GM19238 (cell line): Measurements from ENCODE around the gene PNKD.
A peak's percentile ranks its signal among the peaks of the same experiment; 100 is the strongest.

Experiments used
- DNase-seq: peaks from one replicate; pipeline ENCODE4 v3.0.0; 2011; ENCODE audit warnings: low spot score; ENCODE audit not compliant: insufficient read length

Gene PNKD

DNA sequence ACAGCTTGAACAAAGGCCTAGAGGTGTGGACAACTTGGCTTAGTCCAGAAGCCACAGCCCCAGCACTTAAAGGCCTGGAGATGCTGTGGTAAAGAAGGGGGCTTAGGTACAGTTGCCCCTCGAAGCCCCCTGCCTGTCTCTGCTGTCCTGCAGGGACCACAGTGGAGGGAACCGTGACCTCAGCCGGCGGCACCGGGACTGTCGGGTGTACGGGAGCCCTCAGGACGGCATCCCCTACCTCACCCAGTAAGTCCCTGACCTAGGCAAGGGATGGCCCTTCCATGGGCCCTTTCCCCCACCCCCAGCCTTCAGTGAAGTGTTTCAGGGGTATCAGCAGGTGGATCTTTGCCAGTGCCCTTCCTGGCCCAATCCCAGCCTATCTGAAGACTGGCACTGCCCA lies 71.1 kb downstream of the PNKD start:
- DNase-seq: no peak

GRCh38 chr2:218342837-218343236 lies 72.5 kb downstream of the PNKD start:
- no peak for DNase-seq

DNA sequence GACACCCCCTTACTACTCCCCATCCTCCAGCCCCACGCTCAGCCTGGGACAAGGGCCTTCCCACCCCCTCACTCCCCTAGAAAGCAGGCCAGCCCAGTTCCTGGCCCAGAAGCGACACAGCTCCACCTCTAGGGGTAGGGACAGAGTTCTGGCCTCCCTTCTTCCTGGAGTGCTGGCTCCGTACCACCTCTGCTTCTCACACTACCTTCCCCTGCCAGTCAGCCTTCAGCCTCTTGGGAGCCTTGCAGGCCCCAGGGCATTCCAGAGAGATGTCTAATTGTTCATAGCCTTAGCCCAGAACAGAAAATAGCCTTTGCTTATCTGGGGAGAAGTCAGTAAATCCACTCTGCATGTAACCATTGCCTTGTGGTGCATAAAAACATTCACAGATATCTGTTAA lies 73.3 kb downstream of the PNKD start:
- DNase-seq: no peak

- no peak for DNase-seq
Measured at GRCh38 chr2:218344090-218344754, 73.9 kb downstream of the PNKD start.

DNA sequence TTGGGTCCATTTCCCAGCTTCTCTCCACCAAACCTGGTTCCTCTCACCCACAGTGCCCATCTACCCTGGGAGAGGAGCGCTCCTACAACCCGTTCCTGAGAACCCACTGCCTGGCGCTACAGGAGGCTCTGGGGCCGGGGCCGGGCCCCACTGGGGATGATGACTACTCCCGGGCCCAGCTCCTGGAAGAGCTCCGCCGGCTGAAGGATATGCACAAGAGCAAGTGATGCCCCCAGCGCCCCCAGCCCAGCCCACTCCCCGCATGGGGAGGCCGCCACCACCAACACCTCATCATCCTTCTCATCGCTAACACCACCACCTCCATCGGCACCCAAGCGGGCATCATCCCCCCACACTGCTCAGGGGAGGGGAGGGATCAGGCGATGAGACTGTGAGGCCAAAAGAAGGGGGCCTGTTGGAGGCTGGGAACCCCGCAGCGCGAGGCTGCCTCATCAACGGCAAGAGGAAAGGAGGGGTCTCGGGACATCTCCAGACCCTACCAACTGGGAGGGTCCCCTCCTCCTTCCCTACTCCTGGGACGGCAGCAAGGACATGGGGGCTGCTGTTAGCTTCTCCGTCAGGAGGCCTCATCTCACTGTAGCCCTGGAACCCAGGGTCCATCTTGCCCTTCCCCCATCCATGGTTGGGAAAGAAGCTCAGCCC lies 74.6 kb downstream of the PNKD start:
- no peak for DNase-seq

GRCh38 chr2:218345491-218346236 lies 75.3 kb downstream of the PNKD start:
- DNase-seq: no peak

GRCh38 chr2:218347172-218347571 lies 76.9 kb downstream of the PNKD start:
- DNase-seq: no peak

DNA sequence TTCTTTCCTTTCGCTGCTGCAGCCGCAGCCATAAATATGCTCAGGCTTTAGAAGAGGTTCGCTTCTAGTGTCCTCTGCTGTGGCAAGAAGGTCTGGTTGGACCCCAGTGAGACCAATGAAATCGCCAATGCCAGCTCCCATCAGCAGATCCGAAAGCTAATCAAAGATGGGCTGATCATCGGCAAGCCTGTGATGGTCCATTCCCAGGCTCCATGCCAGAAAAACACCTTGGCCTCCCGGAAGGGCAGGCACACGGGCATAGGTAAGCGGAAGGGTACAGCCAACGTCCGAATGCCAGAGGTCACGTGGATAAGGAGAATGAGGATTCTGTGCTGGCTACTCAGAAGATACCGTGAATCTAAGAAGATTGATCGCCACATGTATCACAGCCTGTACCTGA lies 83.7 kb downstream of the PNKD start:
- no peak for DNase-seq

- DNase-seq: no peak
Measured at GRCh38 chr2:218354850-218355443, 84.6 kb downstream of the PNKD start.

DNA sequence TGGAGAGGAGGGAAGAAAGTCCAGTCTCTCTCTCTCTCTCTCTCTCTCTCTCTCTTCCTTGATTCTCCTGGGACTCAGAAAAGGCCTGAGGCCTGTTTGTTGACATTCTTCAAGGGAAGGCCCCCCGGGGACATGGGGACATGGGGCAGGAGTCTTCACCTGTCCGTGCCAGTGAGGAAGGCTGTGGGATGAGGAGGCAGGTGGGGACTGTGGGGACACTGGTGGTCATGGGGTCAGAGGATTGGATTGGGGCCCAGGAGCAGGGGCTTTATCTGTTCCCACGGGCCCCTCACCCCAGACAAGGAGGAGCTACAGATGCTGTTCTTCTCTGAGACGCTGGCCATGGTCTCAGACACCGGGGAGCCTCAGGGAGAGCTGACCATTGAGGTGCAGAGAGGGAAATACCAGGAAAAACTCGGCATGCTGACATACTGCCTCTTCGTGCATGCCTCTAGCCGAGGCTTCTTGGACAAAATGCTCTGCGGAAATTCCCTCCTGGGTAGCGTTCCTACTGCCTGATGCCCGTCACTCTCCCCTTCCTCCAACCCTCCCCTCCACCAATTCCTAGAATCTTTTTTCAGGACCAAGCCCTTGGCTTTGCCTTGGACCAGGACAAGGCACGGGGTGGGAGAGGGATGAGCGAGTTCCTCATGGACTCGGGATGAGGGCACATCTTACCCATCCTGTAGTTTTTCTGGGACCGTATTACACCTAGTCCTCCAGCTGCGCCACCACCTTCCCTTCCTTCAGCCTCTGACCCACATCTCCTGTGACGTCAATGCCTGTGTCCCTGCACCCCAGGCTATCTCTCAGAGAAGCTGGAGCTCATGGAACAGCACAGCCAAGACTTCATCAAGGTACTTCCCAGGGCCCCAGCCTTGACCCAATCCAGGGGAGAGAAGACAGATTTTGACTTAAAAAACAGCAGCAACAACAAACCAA lies 87.2 kb downstream of the PNKD start:
- no peak for DNase-seq

- DNase-seq: no peak
Measured at GRCh38 chr2:218360453-218360852, 90.1 kb downstream of the PNKD start.

GRCh38 chr2:218362606-218363005 lies 92.3 kb downstream of the PNKD start:
- DNase-seq: no peak

DNA sequence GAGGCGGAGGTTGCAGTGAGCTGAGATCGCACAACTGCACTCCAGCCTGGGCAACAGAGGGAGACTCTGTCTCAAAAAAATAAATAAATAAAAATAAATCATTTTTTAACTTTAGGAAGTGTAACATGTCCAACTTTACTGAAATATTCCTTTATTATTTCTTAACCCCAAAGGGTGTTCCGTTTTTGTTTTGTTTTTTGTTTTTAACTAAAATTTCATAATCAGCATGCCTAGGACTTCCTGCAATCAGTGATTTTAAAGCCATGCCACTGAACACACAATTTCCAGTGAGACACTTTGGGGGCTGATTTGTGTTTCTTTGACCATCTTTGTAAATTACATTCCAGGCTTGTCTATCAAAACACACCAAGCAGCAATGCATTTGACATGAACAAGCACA lies 93.4 kb downstream of the PNKD start:
- no peak for DNase-seq

DNA sequence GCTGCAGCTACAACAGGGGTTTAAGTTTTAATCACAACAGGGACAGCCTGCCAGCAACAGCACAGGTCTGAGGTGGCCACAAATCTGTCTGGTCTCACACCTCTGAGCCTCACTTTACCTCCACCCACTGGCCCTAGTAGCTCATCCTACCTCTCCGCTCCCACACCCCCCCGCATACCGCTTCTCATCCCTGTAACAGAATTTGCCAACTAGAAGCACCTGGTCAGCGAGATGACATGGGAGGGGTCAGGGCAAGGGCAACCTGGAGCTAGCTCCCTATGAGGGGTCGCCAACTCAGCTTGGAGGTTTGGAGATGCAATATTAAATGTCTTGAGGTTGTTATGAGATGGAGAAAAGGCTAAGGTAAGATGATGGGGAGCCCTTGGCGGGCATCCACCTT lies 93.9 kb downstream of the PNKD start:
- DNase-seq: no peak

GRCh38 chr2:218366621-218367414 lies 96.5 kb downstream of the PNKD start:
- DNase-seq: no peak

DNA sequence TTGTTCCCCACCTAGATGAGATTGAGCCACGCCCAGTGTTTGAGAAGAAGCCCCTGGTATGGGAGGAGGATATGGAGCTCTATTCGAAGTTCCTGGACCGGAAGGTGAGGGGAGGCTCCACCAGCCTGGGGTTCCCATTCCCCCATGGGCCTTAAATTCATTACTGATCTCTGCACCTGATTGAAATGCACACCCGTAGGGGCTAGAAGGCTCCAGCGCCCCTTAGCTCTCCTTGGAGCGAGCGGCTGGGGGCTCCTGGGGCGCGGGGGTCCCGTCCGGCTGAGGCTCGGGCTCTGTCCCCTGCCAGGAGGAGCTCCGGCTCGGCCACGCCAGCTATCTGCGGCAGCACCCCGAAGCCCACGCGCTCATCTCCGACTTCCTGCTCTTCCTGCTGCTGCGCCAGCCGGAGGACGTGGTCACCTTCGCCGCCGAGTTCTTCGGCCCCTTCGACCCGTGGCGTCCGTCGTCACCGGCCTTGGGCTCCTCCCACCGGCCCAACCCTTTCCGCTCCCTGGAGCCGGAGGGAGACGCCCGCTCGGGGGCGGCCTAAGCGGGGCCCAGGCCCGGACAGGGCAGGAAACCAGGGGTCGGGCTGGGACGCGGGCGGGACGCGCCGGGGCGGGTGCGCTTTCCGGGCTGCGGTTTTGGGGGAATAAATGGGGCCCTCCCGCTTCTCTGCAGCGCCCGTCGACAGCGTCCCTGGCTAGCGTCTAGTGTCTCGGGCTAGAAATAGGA lies 97.3 kb downstream of the PNKD start:
- DNase-seq: peak; percentile 85

- DNase-seq: no peak
Measured at GRCh38 chr2:218368150-218368528, 97.8 kb downstream of the PNKD start.

GRCh38 chr2:218368621-218369153 lies 98.4 kb downstream of the PNKD start:
- DNase-seq: no peak

GRCh38 chr2:218369330-218369729 lies 99.0 kb downstream of the PNKD start:
- DNase-seq: no peak
